Transverse colon (tissue), 4 donors: ENCODE data around the gene PIP5K1B.

Experiments
- POLR2A ChIP-seq: fragments of 450-650 bp; IDR thresholded peaks from one replicate; pipeline ENCODE4 v1.6.1; 2016; ENCODE audit warnings: antibody characterized with exemption, mild to moderate bottlenecking, moderate library complexity
- POLR2AphosphoS5 ChIP-seq, 3 donors: sonication (generic); formaldehyde crosslinking; IDR thresholded peaks; one replicate each; pipeline ENCODE4 v1.6.1; 2016; ENCODE audit warnings: antibody characterized with exemption in 3 of 3
- TF ChIP-seq, protein P1 (sequence below), 5 experiments: fragments of 200-600 bp in 3 of 5; fragments of 450-650 bp in 2 of 5; sonication (generic) in 3 of 5; IDR thresholded peaks; 1 replicate in 2 of 5; 2 replicates in 3 of 5; pipeline ENCODE4 v1.5.1; 2016 to 2017; ENCODE audit warnings: antibody characterized with exemption in 5 of 5, inconsistent platforms in 3 of 5, mild to moderate bottlenecking in 2 of 5, moderate library complexity in 1 of 5

DNA sequence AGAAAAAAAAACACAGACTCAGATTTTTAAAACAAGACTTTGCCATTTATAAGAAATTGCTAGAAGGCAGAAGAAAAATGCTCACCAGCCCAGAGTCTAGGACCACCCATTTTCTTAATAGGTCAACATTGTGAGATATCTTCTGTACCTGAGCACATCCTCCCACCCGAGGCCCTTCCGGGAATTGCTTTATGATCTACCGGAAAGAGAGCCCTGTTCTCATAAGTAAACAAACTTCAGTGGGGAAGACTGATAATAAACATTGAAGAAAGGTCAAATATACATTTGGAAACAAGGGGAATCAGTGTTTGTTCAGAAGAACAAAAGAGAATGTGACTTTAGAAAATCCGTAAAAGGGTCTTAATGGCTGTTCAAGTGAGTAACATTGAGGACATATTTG is 264.5 kb downstream of the PIP5K1B start:
- TF ChIP-seq, protein P1, sequence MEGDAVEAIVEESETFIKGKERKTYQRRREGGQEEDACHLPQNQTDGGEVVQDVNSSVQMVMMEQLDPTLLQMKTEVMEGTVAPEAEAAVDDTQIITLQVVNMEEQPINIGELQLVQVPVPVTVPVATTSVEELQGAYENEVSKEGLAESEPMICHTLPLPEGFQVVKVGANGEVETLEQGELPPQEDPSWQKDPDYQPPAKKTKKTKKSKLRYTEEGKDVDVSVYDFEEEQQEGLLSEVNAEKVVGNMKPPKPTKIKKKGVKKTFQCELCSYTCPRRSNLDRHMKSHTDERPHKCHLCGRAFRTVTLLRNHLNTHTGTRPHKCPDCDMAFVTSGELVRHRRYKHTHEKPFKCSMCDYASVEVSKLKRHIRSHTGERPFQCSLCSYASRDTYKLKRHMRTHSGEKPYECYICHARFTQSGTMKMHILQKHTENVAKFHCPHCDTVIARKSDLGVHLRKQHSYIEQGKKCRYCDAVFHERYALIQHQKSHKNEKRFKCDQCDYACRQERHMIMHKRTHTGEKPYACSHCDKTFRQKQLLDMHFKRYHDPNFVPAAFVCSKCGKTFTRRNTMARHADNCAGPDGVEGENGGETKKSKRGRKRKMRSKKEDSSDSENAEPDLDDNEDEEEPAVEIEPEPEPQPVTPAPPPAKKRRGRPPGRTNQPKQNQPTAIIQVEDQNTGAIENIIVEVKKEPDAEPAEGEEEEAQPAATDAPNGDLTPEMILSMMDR (IDR thresholded peaks at IDR 0.05) = no peak
- TF ChIP-seq POLR2A (no peak), POLR2AphosphoS5 (IDR thresholded peaks at IDR 0.05) (no peak)
